ENCODE data around the gene TTYH3.

DNA sequence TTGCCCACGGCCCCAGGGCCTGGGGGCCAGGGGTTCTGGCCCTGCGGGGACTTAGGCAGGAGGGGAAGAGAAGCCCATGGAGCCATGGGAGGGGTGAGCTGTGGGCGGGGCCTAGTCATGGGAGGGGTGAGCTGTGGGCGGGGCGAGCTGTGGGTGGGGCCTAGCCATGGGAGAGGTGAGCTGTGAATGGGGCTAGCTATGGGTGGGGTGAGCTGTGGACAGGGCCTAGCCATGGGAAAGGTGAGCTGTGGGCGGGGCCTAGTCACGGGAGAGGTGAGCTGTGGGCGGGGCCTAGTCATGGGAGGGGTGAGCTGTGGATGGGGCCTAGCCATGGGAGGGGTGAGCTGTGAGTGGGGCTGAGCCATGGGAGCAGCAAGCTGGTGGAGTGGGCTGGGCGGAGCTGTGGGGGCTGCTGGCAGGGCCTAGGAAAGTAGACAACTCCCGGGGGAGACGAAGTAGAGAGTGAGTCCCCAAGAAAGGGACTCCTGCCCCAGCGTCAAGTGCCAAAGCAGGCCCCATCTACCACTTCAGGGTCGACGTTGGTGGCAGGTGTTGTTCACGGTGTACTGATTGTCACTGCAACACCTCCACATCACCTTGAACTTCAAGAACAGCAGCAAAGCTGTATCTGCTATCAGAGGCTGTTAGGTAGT, 19.2 kb upstream of the TTYH3 start:
- TF ChIP-seq, protein P1, sequence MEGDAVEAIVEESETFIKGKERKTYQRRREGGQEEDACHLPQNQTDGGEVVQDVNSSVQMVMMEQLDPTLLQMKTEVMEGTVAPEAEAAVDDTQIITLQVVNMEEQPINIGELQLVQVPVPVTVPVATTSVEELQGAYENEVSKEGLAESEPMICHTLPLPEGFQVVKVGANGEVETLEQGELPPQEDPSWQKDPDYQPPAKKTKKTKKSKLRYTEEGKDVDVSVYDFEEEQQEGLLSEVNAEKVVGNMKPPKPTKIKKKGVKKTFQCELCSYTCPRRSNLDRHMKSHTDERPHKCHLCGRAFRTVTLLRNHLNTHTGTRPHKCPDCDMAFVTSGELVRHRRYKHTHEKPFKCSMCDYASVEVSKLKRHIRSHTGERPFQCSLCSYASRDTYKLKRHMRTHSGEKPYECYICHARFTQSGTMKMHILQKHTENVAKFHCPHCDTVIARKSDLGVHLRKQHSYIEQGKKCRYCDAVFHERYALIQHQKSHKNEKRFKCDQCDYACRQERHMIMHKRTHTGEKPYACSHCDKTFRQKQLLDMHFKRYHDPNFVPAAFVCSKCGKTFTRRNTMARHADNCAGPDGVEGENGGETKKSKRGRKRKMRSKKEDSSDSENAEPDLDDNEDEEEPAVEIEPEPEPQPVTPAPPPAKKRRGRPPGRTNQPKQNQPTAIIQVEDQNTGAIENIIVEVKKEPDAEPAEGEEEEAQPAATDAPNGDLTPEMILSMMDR (conservative IDR thresholded peaks at IDR 0.05; ENCODE audit: low read length): no peak
- no peak for TF ChIP-seq EZH2phosphoT487 (IDR thresholded peaks at IDR 0.05; ENCODE audit: borderline replicate concordance, low read depth, low read length)

All from OCI-LY7 (cell line).